Thymus (tissue), 11 donors: ENCODE data around the gene PREX1. TPM values are rescaled to one million over a fixed set of nuclear protein-coding genes. Genes with fewer than 3 reads are reported as not detected.

Source experiments
- DNase-seq, 9 donors: peaks; one replicate each; pipeline ENCODE4 v3.0.0-alpha.2; 2013; ENCODE audit warnings: low spot score in 9 of 9, low read depth in 6 of 9, missing footprints in 1 of 9
- H3K27ac ChIP-seq, 2 donors: one replicate each; pipeline ENCODE4 v1.5.1; 2013; ENCODE audit warnings: control low read depth in 1 of 2, low read depth in 1 of 2, low read length in 1 of 2, mild to moderate bottlenecking in 1 of 2, moderate library complexity in 1 of 2
- H3K27me3 ChIP-seq, 2 donors: one replicate each; pipeline ENCODE4 v1.5.1; 2013; ENCODE audit warnings: low read length in 1 of 2; ENCODE audit not compliant: control insufficient read depth in 2 of 2, insufficient read depth in 1 of 2
- H3K36me3 ChIP-seq, 2 donors: one replicate each; pipeline ENCODE4 v1.5.1; 2013; ENCODE audit warnings: low read length in 1 of 2, mild to moderate bottlenecking in 1 of 2, moderate library complexity in 1 of 2; ENCODE audit not compliant: control insufficient read depth in 2 of 2, insufficient read depth in 2 of 2
- H3K4me1 ChIP-seq, 2 donors: one replicate each; pipeline ENCODE4 v1.5.1; 2013; ENCODE audit warnings: low read length in 2 of 2; ENCODE audit not compliant: control insufficient read depth in 2 of 2, insufficient read depth in 2 of 2
- H3K4me3 ChIP-seq, 2 donors: one replicate each; pipeline ENCODE4 v1.5.1; 2013; ENCODE audit warnings: low read length in 2 of 2, control low read depth in 1 of 2, mild to moderate bottlenecking in 1 of 2
- H3K9me3 ChIP-seq, 2 donors: one replicate each; pipeline ENCODE4 v1.5.1; 2013; ENCODE audit warnings: low read length in 1 of 2, mild to moderate bottlenecking in 1 of 2; ENCODE audit not compliant: control insufficient read depth in 2 of 2, insufficient read depth in 1 of 2
- WGBS: extraction: QIAGEN DNeasy Blood & Tissue Kit; methylation state at CpG from one replicate; pipeline ENCODE4 v1.1.7; 2013; 5-methylcytosine and 5-hydroxymethylcytosine counted together
- polyA plus RNA-seq: library from polyadenylated mRNA; stranded (reverse); fragments of 200-250 nt; gene quantifications from one replicate; pipeline ENCODE4 v1.2.3, GENCODE V29; 2013
- total RNA-seq: library from RNA; stranded (reverse); fragments of 120-200 nt; gene quantifications from one replicate; pipeline ENCODE4 v1.2.4, GENCODE V29; 2013
- donor health status: healthy.

The PREX1 gene
- total and polyA plus RNA-seq, 2 donors: 12.5 to 19.8 TPM

DNA sequence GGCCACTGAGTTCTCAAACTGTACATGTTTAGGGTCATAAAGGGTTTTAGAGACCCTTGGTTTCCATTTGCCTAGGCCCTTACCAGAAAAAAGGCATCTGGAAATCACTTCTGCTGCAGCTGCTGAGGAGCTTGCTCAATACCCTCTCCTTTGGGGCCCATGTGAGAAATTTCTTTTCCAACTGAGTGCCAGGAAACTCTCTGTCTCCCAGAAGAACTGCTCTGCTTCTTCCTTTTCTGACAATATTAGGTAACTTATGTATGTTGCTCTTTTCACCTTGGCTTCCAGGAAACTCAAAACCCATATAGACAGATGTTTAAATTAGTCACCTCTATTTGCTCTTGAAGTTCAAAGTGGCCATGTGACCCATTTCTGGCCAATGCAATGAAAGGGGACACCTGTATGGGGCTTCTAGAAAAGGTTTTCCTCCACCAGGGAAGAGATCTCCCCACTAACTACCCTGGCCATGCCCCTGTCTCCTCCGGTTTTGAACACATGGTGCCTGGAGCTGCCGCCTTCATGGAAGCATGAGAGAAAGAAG, 121.6 kb downstream of the PREX1 start:
- 96% methylated on average over 2 of the region's 2 CpGs for WGBS
- Histone ChIP-seq H3K36me3 (no peaks in the 10 kb centered on the region), H3K9me3 (peaks cover 0 to 3% of the 10 kb centered on the region in 2 donors), H3K27me3 (no peaks in the 10 kb centered on the region), H3K4me3 (no peak overlapping the region), H3K4me1 (peaks cover 0 to 9% of the 10 kb centered on the region in 2 donors), H3K27ac (no peak overlapping the region)
- DNase-seq: no peak

DNA sequence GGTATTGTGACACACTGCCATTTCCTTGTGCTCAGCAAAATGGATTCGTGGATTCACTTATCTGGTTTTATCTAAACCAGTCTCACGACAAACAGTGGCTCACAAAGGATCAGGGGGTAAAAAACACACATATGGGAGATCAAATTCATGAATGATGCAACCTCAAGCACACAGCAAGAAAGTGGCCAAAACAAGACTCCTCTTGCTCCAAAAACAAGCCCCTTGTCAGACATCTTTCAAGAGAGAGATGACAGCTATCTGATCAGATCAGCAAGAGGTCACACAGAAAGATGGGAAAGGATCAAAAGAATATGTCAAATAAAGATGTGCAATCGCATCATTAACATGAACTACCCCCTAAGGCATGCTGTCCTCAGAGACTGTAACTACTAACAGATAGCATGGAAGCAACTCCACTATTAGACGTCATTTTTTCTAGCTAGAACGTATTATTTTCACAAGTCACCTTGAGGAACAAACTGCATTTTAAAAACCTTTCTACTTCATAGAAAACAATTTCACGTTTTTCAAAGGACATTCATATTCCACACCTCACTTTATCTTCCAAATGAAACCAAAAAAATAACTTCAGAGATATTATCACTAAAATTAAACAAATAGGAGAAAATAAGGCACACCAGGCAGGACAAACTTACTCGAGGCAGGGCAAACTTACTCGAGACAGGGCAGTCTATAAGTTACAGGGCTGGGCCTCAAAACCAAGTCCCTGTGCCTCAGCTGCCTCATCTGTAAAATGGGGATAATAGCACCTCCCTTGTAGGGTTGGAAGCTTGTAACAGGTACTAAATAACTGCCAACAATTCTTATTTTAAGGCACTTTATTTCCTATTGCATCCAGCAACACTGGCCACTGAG, 122.3 kb downstream of the PREX1 start:
- H3K36me3 ChIP-seq: no peaks in the 10 kb centered on the region
- H3K9me3 ChIP-seq: no peaks in the 10 kb centered on the region
- peaks cover 0 to 9% of the 10 kb centered on the region in 2 donors for H3K4me1 ChIP-seq
- WGBS: 94% methylated on average over 8 of the region's 8 CpGs
- no peak for DNase-seq
- H3K27me3 ChIP-seq: no peaks in the 10 kb centered on the region
- H3K27ac ChIP-seq: no peak overlapping the region
- H3K4me3 ChIP-seq: no peak overlapping the region

DNA sequence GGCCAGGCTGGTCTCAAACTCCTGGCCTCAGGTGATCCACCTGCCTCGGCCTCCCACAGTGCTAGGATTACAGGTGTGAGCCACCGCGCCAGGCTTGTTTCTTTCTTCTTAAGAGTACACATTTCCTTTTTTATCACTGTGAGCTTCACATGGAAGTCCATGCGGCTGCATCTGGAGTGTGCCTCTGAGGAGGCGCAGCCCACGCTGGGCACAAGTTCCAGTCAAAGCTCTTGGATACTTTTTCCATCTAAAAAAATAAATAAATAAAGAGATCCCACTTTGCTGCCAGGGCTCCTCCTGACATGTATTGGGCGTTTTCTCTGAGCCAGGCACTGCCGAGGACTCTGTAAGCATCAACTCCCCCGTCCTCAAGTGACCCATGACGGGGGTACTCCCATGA, 123.0 kb downstream of the PREX1 start:
- H3K9me3 ChIP-seq: no peaks in the 10 kb centered on the region
- WGBS: 95% methylated on average over 10 of the region's 10 CpGs
- no peaks in the 10 kb centered on the region for H3K27me3 ChIP-seq
- no peak for DNase-seq
- H3K27ac ChIP-seq: no peak overlapping the region
- no peak overlapping the region for H3K4me3 ChIP-seq
- H3K4me1 ChIP-seq: peaks cover 0 to 9% of the 10 kb centered on the region in 2 donors
- H3K36me3 ChIP-seq: no peaks in the 10 kb centered on the region

DNA sequence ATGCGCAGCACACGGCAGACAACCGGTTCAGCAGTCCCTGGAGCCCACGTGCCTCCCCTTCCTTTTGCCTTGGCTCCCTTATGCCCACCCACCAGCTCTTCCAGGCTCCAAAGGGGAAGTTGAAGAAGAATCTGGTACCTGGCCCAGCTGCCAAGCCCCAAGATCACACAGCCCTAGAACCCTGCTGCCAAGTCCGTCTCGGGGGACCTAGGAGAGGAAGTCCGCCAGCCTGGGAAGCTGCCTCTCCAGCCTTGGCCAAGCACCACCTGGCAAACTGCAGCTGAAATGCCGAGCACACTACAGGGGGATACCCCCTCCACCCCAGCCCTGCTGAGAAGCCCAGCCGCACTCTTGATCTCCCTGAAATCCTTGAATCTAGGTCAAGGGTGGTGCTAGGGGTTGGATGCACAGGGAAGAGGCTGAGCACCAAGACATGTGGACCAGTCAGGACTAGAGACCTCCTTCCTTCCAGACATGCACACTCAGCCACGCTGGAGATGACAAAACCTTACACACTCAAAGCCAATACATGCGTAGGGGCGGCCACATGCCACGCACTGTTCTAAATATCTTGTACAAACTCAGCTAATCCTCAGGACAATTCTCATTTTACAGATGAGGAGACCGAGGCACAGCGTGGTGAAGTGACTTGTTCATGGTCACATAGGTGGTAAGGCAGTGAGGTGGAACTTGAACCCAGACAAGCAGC, 124.1 kb downstream of the PREX1 start:
- no peaks in the 10 kb centered on the region for H3K36me3 ChIP-seq
- no peaks in the 10 kb centered on the region for H3K9me3 ChIP-seq
- no peak overlapping the region for H3K27ac ChIP-seq
- H3K27me3 ChIP-seq: no peaks in the 10 kb centered on the region
- H3K4me3 ChIP-seq: no peak overlapping the region
- H3K4me1 ChIP-seq: peaks cover 0 to 9% of the 10 kb centered on the region in 2 donors
- no peak for DNase-seq
- 89% methylated on average over 15 of the region's 15 CpGs for WGBS

DNA sequence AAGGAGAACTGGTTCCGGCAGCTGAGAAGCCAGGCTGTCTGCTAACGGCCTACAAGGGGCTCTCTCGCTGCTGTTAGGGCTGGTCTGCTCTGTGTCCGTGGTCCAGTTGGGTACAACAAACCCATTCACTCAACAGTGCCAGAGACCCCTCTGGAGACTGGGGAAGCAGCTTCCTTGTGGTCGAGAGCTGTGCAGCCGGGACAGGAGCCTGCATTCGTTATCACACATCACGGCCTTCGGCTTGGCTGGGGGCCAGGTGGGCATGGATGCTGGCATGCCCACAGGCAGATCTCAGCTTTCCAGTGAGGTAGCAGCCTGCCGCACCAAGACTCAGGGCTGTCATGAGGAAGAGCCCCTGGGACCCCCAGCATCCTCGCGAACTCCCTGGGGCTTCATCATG, 124.7 kb downstream of the PREX1 start:
- no peak for DNase-seq
- Histone ChIP-seq H3K4me3 (no peak overlapping the region), H3K4me1 (peaks cover 0 to 9% of the 10 kb centered on the region in 2 donors), H3K27ac (no peak overlapping the region), H3K9me3 (no peaks in the 10 kb centered on the region), H3K36me3 (no peaks in the 10 kb centered on the region), H3K27me3 (no peaks in the 10 kb centered on the region)
- 94% methylated on average over 12 of the region's 12 CpGs for WGBS

DNA sequence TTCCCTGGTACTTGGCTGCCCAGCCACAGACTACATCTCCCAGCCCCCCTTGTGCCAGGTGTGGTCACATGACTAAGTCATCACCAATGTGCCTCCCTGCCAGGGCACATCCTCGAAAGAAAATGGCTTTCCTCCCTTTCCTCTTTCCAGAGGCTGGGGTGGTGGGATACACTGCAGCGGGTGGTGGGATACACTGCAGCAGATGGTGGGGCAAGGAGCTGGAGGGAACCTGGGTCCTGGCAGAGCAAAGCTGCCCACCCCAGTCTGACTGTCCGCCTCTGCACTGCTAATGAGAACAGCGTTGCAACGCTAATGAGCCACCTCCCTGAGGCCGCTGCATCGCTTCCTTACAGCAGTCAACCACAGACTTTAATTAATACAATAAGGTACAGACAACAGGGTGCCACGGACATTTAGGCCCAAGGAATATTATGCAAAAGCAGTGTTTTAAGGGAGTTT, 125.3 kb downstream of the PREX1 start:
- Histone ChIP-seq H3K36me3 (no peaks in the 10 kb centered on the region), H3K27ac (no peak overlapping the region), H3K4me3 (no peak overlapping the region), H3K27me3 (no peaks in the 10 kb centered on the region), H3K4me1 (peaks cover 0 to 9% of the 10 kb centered on the region in 2 donors), H3K9me3 (no peaks in the 10 kb centered on the region)
- WGBS: 92% methylated on average over 8 of the region's 8 CpGs
- no peak for DNase-seq

DNA sequence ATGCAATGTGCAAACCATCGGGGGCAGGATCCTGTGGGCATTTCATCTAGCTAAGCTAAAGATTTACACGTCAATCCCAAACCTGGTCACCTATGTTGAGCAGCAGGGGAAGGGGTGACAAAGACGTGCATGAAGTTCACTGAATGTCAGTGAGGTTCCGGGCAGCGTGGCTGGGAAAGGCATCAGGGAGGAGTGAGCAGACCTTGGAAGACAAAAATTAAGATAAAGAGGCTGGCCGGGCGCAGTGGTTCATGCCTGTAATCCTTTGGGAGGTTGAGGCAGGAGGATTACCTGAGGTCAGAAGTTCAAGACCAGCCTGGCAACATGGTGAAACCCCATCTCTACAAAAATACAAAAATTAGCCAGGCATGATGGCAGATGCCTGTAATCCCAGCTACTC, 126.1 kb downstream of the PREX1 start:
- Histone ChIP-seq H3K27me3 (no peaks in the 10 kb centered on the region), H3K4me3 (no peak overlapping the region), H3K4me1 (peaks cover 0 to 2% of the 10 kb centered on the region in 2 donors), H3K27ac (no peak overlapping the region), H3K36me3 (no peaks in the 10 kb centered on the region), H3K9me3 (no peaks in the 10 kb centered on the region)
- DNase-seq: no peak
- 98% methylated on average over 7 of the region's 7 CpGs for WGBS

DNA sequence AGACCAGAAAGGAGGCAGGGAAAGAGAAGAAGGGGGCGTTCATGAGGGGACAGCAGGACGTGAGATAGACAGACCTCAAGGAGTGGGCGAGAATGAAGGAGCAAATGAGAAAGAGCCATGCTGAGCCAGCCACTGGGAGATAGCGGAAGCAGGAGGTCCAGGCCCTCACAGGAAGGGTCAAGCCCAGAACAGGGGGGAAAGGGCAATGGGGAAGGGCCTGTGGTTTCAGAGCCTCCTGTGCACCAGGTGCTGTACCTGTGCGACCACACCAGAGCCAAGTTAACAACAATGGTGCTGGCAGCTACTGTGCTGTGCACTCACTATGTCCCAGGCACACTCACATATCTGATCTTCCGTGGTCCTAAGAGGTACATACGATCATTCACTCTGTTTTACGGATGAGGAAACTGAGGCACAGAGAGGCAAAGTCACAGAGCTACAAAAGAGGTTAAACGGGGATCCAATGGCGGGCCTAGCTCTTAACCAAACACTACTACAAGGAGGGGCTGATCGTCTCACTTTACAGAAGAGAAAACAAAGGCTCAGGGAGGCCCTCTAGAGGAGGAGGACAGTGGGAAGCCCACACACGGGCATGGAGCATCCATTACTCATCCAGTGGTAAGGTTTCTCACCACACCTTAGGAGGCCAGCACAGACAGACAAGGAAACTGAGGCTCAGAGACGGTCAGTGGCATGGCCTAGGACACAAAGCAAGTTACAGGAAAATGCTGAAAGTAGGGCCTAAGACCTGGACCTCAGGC, 129.1 kb downstream of the PREX1 start:
- no peak overlapping the region for H3K27ac ChIP-seq
- 95% methylated on average over 13 of the region's 13 CpGs for WGBS
- H3K27me3 ChIP-seq: no peaks in the 10 kb centered on the region
- H3K36me3 ChIP-seq: no peaks in the 10 kb centered on the region
- DNase-seq: no peak
- H3K9me3 ChIP-seq: no peaks in the 10 kb centered on the region
- H3K4me3 ChIP-seq: no peak overlapping the region
- H3K4me1 ChIP-seq: no peaks in the 10 kb centered on the region
